Ascending aorta (tissue), 2 donors: ENCODE measurements around the gene GTPBP1. TPM values are rescaled to one million over a fixed set of nuclear protein-coding genes. Genes with fewer than 3 reads are reported as not detected.

Source experiments
- DNase-seq, 2 donors: peaks; one replicate each; pipeline ENCODE4 v3.0.0-alpha.2; 2019; ENCODE audit warnings: low spot score in 2 of 2
- H3K27ac ChIP-seq, 2 donors: fragments of 200-600 bp; sonication (generic); one replicate each; pipeline ENCODE4 v1.5.1; 2016 to 2017; ENCODE audit warnings: mild to moderate bottlenecking in 1 of 2
- H3K27me3 ChIP-seq: fragments of 200-600 bp; sonication (generic); one replicate; pipeline ENCODE4 v1.5.1; 2017
- H3K36me3 ChIP-seq, 2 donors: fragments of 200-600 bp; sonication (generic); one replicate each; pipeline ENCODE4 v1.5.1; 2016
- H3K4me1 ChIP-seq, 2 donors: fragments of 200-600 bp; sonication (generic); one replicate each; pipeline ENCODE4 v1.5.1; 2016 to 2017; ENCODE audit warnings: mild to moderate bottlenecking in 1 of 2
- H3K4me3 ChIP-seq, 2 donors: fragments of 200-600 bp; sonication (generic); one replicate each; pipeline ENCODE4 v1.5.1; 2016 to 2017; ENCODE audit warnings: mild to moderate bottlenecking in 1 of 2
- H3K9me3 ChIP-seq, 2 donors: fragments of 200-600 bp; sonication (generic); one replicate each; pipeline ENCODE4 v1.5.1; 2016
- CTCF ChIP-seq, 3 experiments: fragments of 200-600 bp in 2 of 3; fragments of 450-650 bp in 1 of 3; sonication (generic) in 2 of 3; IDR thresholded peaks; one replicate each; pipeline ENCODE4 v1.5.1; 2016 to 2019; ENCODE audit warnings: antibody characterized with exemption in 3 of 3, mild to moderate bottlenecking in 1 of 3, moderate library complexity in 1 of 3
- intact Hi-C: fragments of 100-400 bp; cut with DNase I; formaldehyde crosslinking; loops from one replicate; pipeline ENCODE4 v1.15.1; 2023
- total RNA-seq: library from RNA; depleted of rRNA; stranded (reverse); fragments of >200 nt; gene quantifications from one replicate; pipeline ENCODE4 v1.1.0, GENCODE V29; 2016

GTPBP1 gene
- total RNA-seq: 89.5 TPM

GRCh38 chr22:38705235-38706100, at the start of gene GTPBP1:
Gene GTPBP1 (plus strand): TSS chr22:38705944. CDS start chr22:38705956, 12 bp downstream.
- TF ChIP-seq CTCF (IDR thresholded peaks at IDR 0.05): no peak
- H3K9me3 ChIP-seq: no peaks in the 10 kb centered on the region
- H3K4me1 ChIP-seq: peaks cover 6 to 20% of the 10 kb centered on the region in 2 donors
- peak within 1 kb of the TSS; percentile 94 to 99 for H3K4me3 ChIP-seq
- H3K27ac ChIP-seq: peak within 1 kb of the TSS; percentile 95 to 99
- peaks cover 0 to 7% of the 10 kb centered on the region in 2 donors for H3K36me3 ChIP-seq
- no peaks in the 10 kb centered on the region for H3K27me3 ChIP-seq
- DNase-seq: peak; percentile 98 to 99
- intact Hi-C loops: loop anchor here (1.0 to 10.0 kb wide), 4 partner anchors 13 to 861 kb away; partner anchors contain the start of genes ANKRD54, DDX17, EIF3L and SUN2

- peak; percentile 43 to 89 for DNase-seq
- no peak for TF ChIP-seq CTCF (IDR thresholded peaks at IDR 0.05)
- Histone ChIP-seq H3K36me3 (no peaks in the 10 kb centered on the region), H3K4me1 (peaks cover 0 to 9% of the 10 kb centered on the region in 2 donors), H3K27ac (peak within 1 kb of the TSS; percentile 68 to 79), H3K4me3 (peak within 1 kb of the TSS; percentile 82 to 88), H3K9me3 (no peaks in the 10 kb centered on the region), H3K27me3 (no peaks in the 10 kb centered on the region)
- intact Hi-C loops: no loop called here
These were observed 49.3 kb upstream of the GTPBP1 start, which contains the start of the genes CBY1 and FAM227A for GRCh38 chr22:38656256-38657044. Gene CBY1 (plus strand): TSS chr22:38656638. CDS start chr22:38668055, 11,417 bp downstream. Gene FAM227A (minus strand): TSS chr22:38656392. CDS start chr22:38650168, 6,224 bp downstream.

- Histone ChIP-seq H3K9me3 (no peaks in the 10 kb centered on the region), H3K27me3 (no peaks in the 10 kb centered on the region), H3K36me3 (no peaks in the 10 kb centered on the region), H3K27ac (peak overlapping the region; percentile 68 to 79), H3K4me3 (peak overlapping the region; percentile 82 to 88), H3K4me1 (peaks cover 0 to 9% of the 10 kb centered on the region in 2 donors)
- DNase-seq: no peak
- intact Hi-C loops: no loop called here
- TF ChIP-seq CTCF (IDR thresholded peaks at IDR 0.05): no peak
These were observed 48.5 kb upstream of the GTPBP1 start for GRCh38 chr22:38657045-38657909.

- intact Hi-C loops: no loop called here
- Histone ChIP-seq H3K4me1 (peaks cover 0 to 4% of the 10 kb centered on the region in 2 donors), H3K4me3 (no peak overlapping the region), H3K27me3 (no peaks in the 10 kb centered on the region), H3K9me3 (no peaks in the 10 kb centered on the region), H3K36me3 (peaks cover 20 to 22% of the 10 kb centered on the region in 2 donors), H3K27ac (peak overlapping the region; percentile 40 to 52)
- DNase-seq: peak in 1 of 2 donors; percentile 63
- no peak for TF ChIP-seq CTCF (IDR thresholded peaks at IDR 0.05)
These were observed 30.9 kb upstream of the GTPBP1 start for GRCh38 chr22:38674888-38675287.

- DNase-seq: no peak
- H3K27me3 ChIP-seq: no peaks in the 10 kb centered on the region
- H3K4me1 ChIP-seq: peaks cover 0 to 4% of the 10 kb centered on the region in 2 donors
- H3K36me3 ChIP-seq: peaks cover 17 to 18% of the 10 kb centered on the region in 2 donors
- no peak overlapping the region for H3K4me3 ChIP-seq
- H3K27ac ChIP-seq: no peak overlapping the region
- no peak for TF ChIP-seq CTCF (IDR thresholded peaks at IDR 0.05)
- H3K9me3 ChIP-seq: no peaks in the 10 kb centered on the region
- intact Hi-C loops: no loop called here
These were observed 29.9 kb upstream of the GTPBP1 start for GRCh38 chr22:38675833-38676232.
